Uterus (tissue), 2 donors: ENCODE measurements around the gene MRPL14.

Experiments
- CTCF ChIP-seq, 4 experiments: fragments of 200-600 bp in 2 of 4; fragments of 450-650 bp in 2 of 4; sonication (generic) in 2 of 4; IDR thresholded peaks; one replicate each; pipeline ENCODE4 v1.5.1; 2016 to 2019; ENCODE audit warnings: antibody characterized with exemption in 4 of 4, mild to moderate bottlenecking in 2 of 4, moderate library complexity in 1 of 4
- POLR2A ChIP-seq, 2 donors: fragments of 450-650 bp; IDR thresholded peaks; one replicate each; pipeline ENCODE4 v1.6.1; 2016; ENCODE audit warnings: antibody characterized with exemption in 2 of 2, mild to moderate bottlenecking in 1 of 2, moderate library complexity in 1 of 2

DNA sequence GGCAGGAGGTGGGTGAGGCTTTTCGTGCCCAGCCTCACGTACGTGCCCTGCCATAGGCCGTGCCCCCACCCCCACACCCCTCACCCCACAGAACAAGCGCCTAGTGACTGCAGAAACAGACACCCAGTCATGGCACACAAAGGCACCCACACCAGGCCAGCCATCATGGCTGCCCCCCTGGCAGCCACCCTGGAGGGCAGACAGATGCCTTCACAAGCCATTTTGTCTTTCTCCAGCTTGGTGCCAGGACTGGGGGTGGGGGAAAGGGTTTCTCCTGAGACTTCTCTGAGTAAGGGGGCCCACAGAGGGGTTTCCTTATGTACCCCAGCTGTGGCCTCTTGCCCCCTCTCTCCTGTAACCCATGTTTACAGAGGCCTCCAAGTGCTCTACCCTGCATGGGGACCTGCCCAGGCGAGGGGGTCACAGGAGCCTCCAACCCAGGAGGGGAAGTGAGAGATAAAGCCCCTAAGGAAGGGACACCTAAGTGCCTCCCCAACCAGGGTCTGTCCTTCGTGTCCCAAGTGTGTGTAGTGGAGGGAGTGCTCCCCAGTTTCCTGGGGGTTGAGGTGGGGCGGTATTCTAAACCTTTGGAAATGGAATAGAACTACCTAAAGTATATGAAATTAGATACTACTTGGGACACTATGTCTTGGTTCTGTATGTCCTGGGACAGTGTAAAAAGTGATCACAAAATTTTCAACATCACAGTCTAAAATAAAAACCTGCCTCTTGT lies 49.9 kb downstream of the MRPL14 start:
- TF ChIP-seq CTCF (IDR thresholded peaks at IDR 0.05) (no peak), POLR2A (IDR thresholded peaks at IDR 0.05) (no peak)
